NCI-H1092 (cell line): ENCODE data around the gene ASCL1.

ENCODE experiments used
- DNase-seq: peaks from one replicate; lab custom pipeline; 2025; lab: John Stamatoyannopoulos, UW

The ASCL1 gene

GRCh38 chr12:102977945-102978706 is 20.7 kb downstream of the ASCL1 start:
- DNase-seq: no peak

DNA sequence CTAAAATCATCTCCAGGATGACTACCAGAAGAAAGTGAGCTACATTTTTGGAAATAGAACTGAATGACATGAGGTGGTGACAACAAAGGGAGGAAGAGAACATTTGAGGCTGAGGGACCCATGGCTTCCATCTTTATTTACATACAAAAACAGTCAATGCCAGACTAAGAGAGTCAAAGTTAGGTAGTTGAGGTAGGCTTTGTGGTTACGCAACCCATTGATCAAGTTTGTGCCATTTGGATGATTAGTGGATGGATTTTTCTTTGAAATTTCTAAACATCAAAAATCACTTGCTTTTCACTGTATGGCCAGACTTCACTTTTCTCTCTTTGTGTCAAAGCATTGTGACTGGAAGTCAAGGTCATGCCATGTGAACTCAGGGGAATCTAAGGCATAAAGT is 22.9 kb downstream of the ASCL1 start:
- no peak for DNase-seq

DNA sequence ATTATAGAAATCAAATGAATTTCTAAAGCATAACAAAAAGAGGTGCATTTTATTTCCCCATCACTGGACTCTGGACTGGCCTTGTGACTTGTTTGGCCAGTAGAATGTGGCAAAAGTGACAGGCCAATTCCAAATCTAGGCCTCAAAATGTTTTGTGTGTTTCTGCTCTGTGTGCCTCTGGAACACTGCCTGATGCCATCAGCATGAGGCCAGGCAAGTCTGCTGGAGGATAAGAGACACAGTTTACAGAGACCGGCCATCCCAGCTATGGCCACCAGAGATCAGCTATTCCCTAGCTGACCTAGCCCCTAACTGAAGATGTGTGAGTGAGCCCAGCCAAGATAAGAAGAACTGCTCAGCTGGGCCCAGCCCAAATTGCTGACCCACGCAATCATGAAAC is 32.9 kb downstream of the ASCL1 start:
- no peak for DNase-seq

- no peak for DNase-seq
Measured at GRCh38 chr12:102992297-102992696, 34.8 kb downstream of the ASCL1 start.

- DNase-seq: no peak
Measured at GRCh38 chr12:102992720-102993119, 35.2 kb downstream of the ASCL1 start.

DNA sequence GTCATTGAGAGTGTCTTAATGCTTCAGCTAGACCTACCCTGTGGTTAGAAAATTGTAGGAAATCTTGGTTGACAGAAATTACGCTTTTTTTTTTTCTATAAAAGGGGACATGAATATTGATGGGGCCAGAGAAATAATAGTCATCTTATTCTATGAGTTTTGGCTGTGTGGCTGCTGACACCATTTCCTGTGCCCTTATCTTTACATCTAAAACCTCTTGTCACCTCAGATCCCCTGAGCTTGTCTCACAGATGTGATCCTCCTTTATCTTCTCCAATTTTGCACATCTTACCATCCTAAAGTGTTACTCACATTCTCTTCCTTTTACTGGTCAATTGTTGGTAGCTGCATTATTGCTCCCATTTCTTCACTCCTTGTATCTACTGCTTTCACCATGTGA is 36.1 kb downstream of the ASCL1 start:
- no peak for DNase-seq

- DNase-seq: no peak
Measured at GRCh38 chr12:102995372-102995771, 37.9 kb downstream of the ASCL1 start.
